K562 (cell line): ENCODE measurements around the gene DPRX. TPM values are rescaled to one million over a fixed set of nuclear protein-coding genes. Genes with fewer than 3 reads are reported as not detected.
A peak's percentile ranks its signal among the peaks of the same experiment; 100 is the strongest.

Source experiments
- ATAC-seq: fragments of 200-7000 bp; cut with Tn5 transposase; 3 replicates; pipeline ENCODE4 v1.9.1; 2020; ENCODE audit warnings: moderate library complexity
- BruUV-seq: library from RNA; stranded (reverse); fragments of 400-500 nt; replicated peaks from 2 replicates; lab custom pipeline; 2021; lab: Mats Ljungman, UMichigan
- CTCF ChIA-PET: fragments of 300-600 bp; formaldehyde crosslinking; extraction: SDS; loops from one replicate; lab custom pipeline; 2021; ENCODE audit warnings: low intra/inter-chr PET ratio; lab: Yijun Ruan, JAX
- POLR2A ChIA-PET: fragments of 300-600, 350-650 bp; sonication (Branson Sonifier 250); formaldehyde crosslinking; extraction: SDS; loops from one replicate; lab custom pipeline; 2021; ENCODE audit warnings: antibody characterized with exemption, inconsistent platforms; lab: Yijun Ruan, JAX
- DNase-seq, 4 experiments: peaks; one replicate each; pipeline versions ENCODE4 v3.0.0 to v3.0.0-alpha.2; 2011 to 2018; ENCODE audit warnings: low spot score in 3 of 4, mixed read lengths in 3 of 4; ENCODE audit errors: extremely low read depth in 1 of 4
- FAIRE-seq: peaks from 2 replicates; lab custom pipeline; 2011; peaks lifted over from hg19 to GRCh38; lab: Jason Lieb, UNC
- H2AFZ ChIP-seq: 2 replicates; pipeline ENCODE4 v1.6.0; 2011; ENCODE audit warnings: low read depth, low read length, control low read depth, inconsistent platforms
- H3K27ac ChIP-seq: fragments of 200-600 bp; 3 replicates; pipeline ENCODE4 v1.8.0; 2011; ENCODE audit warnings: low read depth, mild to moderate bottlenecking, control low read depth, inconsistent platforms, low read length, moderate library complexity, mixed read lengths; ENCODE audit errors: extremely low read depth
- H3K27me3 ChIP-seq, 2 experiments: fragments of 300-600 bp in 1 of 2; 2 replicates in 1 of 2; 3 replicates in 1 of 2; pipeline versions ENCODE4 v1.6.0 to v1.8.0; 2011; ENCODE audit warnings: inconsistent platforms in 2 of 2, low read length in 2 of 2, mild to moderate bottlenecking in 1 of 2, mixed read lengths in 1 of 2, moderate library complexity in 1 of 2; ENCODE audit not compliant: control insufficient read depth in 2 of 2, insufficient read depth in 2 of 2
- H3K36me3 ChIP-seq: fragments of 300-600 bp; 3 replicates; pipeline ENCODE4 v1.8.0; 2011; ENCODE audit warnings: mild to moderate bottlenecking, low read length, inconsistent platforms; ENCODE audit not compliant: control insufficient read depth, insufficient read depth
- H3K4me1 ChIP-seq, 2 experiments: fragments of 200-600 bp in 1 of 2; replicated peaks in 1 of 2; 2 replicates in 1 of 2; 3 replicates in 1 of 2; pipeline versions ENCODE4 v1.5.1 to v1.8.0; 2011; ENCODE audit warnings: inconsistent platforms in 2 of 2, low read length in 2 of 2, mild to moderate bottlenecking in 1 of 2, mixed read lengths in 1 of 2, moderate library complexity in 1 of 2; ENCODE audit not compliant: control insufficient read depth in 2 of 2, insufficient read depth in 2 of 2
- H3K4me2 ChIP-seq: 2 replicates; pipeline ENCODE4 v1.6.1; 2011; ENCODE audit warnings: low read length, control low read depth, inconsistent platforms, mixed read lengths; ENCODE audit not compliant: insufficient read depth
- H3K4me3 ChIP-seq: fragments of 200-600 bp; sonication (generic), shearing (Covaris generic); 2 replicates; pipeline ENCODE4 v1.5.1; 2016; ENCODE audit warnings: control low read depth, inconsistent platforms
- H3K79me2 ChIP-seq: fragments of 200-600 bp; 3 replicates; pipeline ENCODE4 v1.8.0; 2011; ENCODE audit warnings: low read length, inconsistent platforms; ENCODE audit not compliant: control insufficient read depth, insufficient read depth
- H3K9ac ChIP-seq, 2 experiments: 2 replicates each; pipeline versions ENCODE4 v1.6.0 to v1.6.1; 2011; ENCODE audit warnings: low read depth in 2 of 2, low read length in 2 of 2, control low read depth in 1 of 2, inconsistent platforms in 1 of 2, mild to moderate bottlenecking in 1 of 2, mixed read lengths in 1 of 2; ENCODE audit not compliant: insufficient read depth in 1 of 2
- H3K9me1 ChIP-seq: one replicate; pipeline ENCODE4 v1.6.0; 2011; ENCODE audit warnings: inconsistent platforms, mild to moderate bottlenecking, low read length, moderate library complexity; ENCODE audit not compliant: control insufficient read depth, insufficient read depth
- H3K9me3 ChIP-seq: replicated peaks from 2 replicates; pipeline ENCODE4 v1.5.1; 2011; ENCODE audit warnings: low read depth, low read length, inconsistent platforms; ENCODE audit not compliant: control insufficient read depth, insufficient read depth
- H4K20me1 ChIP-seq: replicated peaks from 2 replicates; pipeline ENCODE4 v1.6.1; 2011; ENCODE audit warnings: low read length, inconsistent platforms, mixed read lengths; ENCODE audit not compliant: control insufficient read depth, insufficient read depth
- ARNT ChIP-seq, 2 experiments: fragments of 450-650 bp; IDR thresholded peaks; 2 replicates each; pipeline ENCODE4 v1.6.1; 2016; ENCODE audit warnings: mild to moderate bottlenecking in 1 of 2
- CBX8 ChIP-seq: fragments of 200-600 bp; sonication (generic); IDR thresholded peaks from 2 replicates; pipeline ENCODE4 v1.6.1; 2012; ENCODE audit warnings: borderline replicate concordance, mixed run types, low read depth, mild to moderate bottlenecking, moderate library complexity, mixed read lengths, low read length, control low read depth, inconsistent platforms; ENCODE audit not compliant: poor library complexity, severe bottlenecking; ENCODE audit errors: extremely low read depth
- CREBBP ChIP-seq: IDR thresholded peaks from one replicate; pipeline ENCODE4 v1.6.1; 2012; ENCODE audit warnings: low read depth, mild to moderate bottlenecking, control low read depth, inconsistent platforms, low read length
- CSDE1 ChIP-seq, 2 experiments: fragments of 450-650 bp; IDR thresholded peaks; 2 replicates each; pipeline ENCODE4 v1.6.1; 2016; ENCODE audit warnings: mild to moderate bottlenecking in 1 of 2
- HDAC1 ChIP-seq, 2 experiments: fragments of 450-650 bp; IDR thresholded peaks; 2 replicates each; pipeline ENCODE4 v1.6.1; 2016 to 2017; ENCODE audit warnings: inconsistent platforms in 1 of 2, mild to moderate bottlenecking in 1 of 2, moderate library complexity in 1 of 2
- MEF2D ChIP-seq: conservative IDR thresholded peaks from 2 replicates; pipeline ENCODE4 v1.6.1; 2016; ENCODE audit warnings: low read depth, missing genetic modification characterization, missing compliant biosample characterization
- PKNOX1 ChIP-seq: fragments of 450-650 bp; IDR thresholded peaks from 2 replicates; pipeline ENCODE4 v1.6.1; 2016
- PTRF ChIP-seq: fragments of 450-650 bp; IDR thresholded peaks from 2 replicates; pipeline ENCODE4 v1.6.1; 2016; ENCODE audit warnings: mild to moderate bottlenecking, missing genetic modification characterization, missing compliant biosample characterization
- SNIP1 ChIP-seq: fragments of 450-650 bp; IDR thresholded peaks from 2 replicates; pipeline ENCODE4 v1.7.1; 2017; ENCODE audit warnings: low read depth, mild to moderate bottlenecking
- U2AF1 ChIP-seq: fragments of 200-400 bp; formaldehyde crosslinking; optimal IDR thresholded peaks from 2 replicates; pipeline ENCODE3; 2017; ENCODE audit warnings: mild to moderate bottlenecking, low read depth, low read length, moderate library complexity
- WGBS: fragments of 100-300 bp; shearing (Covaris generic); methylation state at CpG from one replicate; pipeline ENCODE4 v1.1.6; 2016; ENCODE audit warnings: low coverage, mixed read lengths; ENCODE audit not compliant: insufficient coverage; ENCODE audit errors: missing lambda C conversion rate; 5-methylcytosine and 5-hydroxymethylcytosine counted together
- in situ Hi-C: fragments of 300-500 bp; cut with MboI; formaldehyde crosslinking; loops from 4 replicates; pipeline ENCODE4 v1.15.0; 2018; ENCODE audit warnings: inconsistent platforms, mixed read lengths
- intact Hi-C: fragments of 100-400 bp; cut with micrococcal nuclease; formaldehyde crosslinking; loops from 2 replicates; pipeline ENCODE4 v1.14.2; 2022
- polyA plus RNA-seq, 8 experiments: library from polyadenylated mRNA; depleted of rRNA in 4 of 8; stranded (reverse) in 5 of 8; unstranded in 3 of 8; fragments of >200 nt; fragmentation: Nextera tagmentation in 2 of 8; fragmentation: Illumina TruSeq in 1 of 8; extraction: Ambion mirVana in 2 of 8; extraction: Trizol in 1 of 8; gene quantifications; 2 replicates each; pipeline versions ENCODE4 v1.2.1 to v1.2.3, GENCODE V29; 2011 to 2014; ENCODE audit warnings: inconsistent platforms in 1 of 8, missing spikeins in 1 of 8
- total RNA-seq, 7 experiments: library from RNA; depleted of rRNA in 6 of 7; stranded (reverse); fragments of >200 nt in 6 of 7; fragmentation: Illumina TruSeq in 2 of 7; extraction: Trizol in 2 of 7; gene quantifications; 2 replicates each; pipeline versions ENCODE4 v1.2.1 to v1.2.3, GENCODE V29; 2011 to 2021; ENCODE audit warnings: low replicate concordance in 1 of 7
- TF ChIP-seq, protein P1 (sequence below): sonication (generic); formaldehyde crosslinking; IDR thresholded peaks from 2 replicates; pipeline ENCODE4 v1.8.0; 2022; ENCODE audit warnings: missing genetic modification reagents, mild to moderate bottlenecking, borderline replicate concordance

The DPRX gene
- total and polyA plus RNA-seq, 9 of the 15 experiments (the other 6 are each of a cell fraction or from before 2014, with no cell fraction given): not detected

GRCh38 chr19:53600217-53600616, 31.6 kb upstream of the DPRX start:
- Histone ChIP-seq H3K36me3 (no peaks in the 10 kb centered on the region), H4K20me1 (no peaks in the 10 kb centered on the region), H3K79me2 (no peaks in the 10 kb centered on the region), H3K4me1 (no peaks in the 10 kb centered on the region), H3K27me3 (peaks cover 5 to 43% of the 10 kb centered on the region in 2 experiments; a peak in 4 of 5 replicates), H3K4me2 (no peak overlapping the region), H2AFZ (no peak overlapping the region), H3K4me3 (no peak overlapping the region), H3K9me3 (no peaks in the 10 kb centered on the region), H3K9ac (no peak overlapping the region), H3K9me1 (no peaks in the 10 kb centered on the region), H3K27ac (no peak overlapping the region)
- no peak for ATAC-seq
- ChIA-PET CTCF (no interaction called here), POLR2A (no interaction called here)
- BruUV-seq: no TSS peak
- no peak for FAIRE-seq
- in situ Hi-C loops: no loop called here
- no peak for TF ChIP-seq SNIP1
- TF ChIP-seq CBX8: no peak
- TF ChIP-seq CREBBP: no peak
- TF ChIP-seq MEF2D (tag): no peak
- no peak for TF ChIP-seq ARNT (IDR thresholded peaks at IDR 0.05)
- TF ChIP-seq, protein P1, sequence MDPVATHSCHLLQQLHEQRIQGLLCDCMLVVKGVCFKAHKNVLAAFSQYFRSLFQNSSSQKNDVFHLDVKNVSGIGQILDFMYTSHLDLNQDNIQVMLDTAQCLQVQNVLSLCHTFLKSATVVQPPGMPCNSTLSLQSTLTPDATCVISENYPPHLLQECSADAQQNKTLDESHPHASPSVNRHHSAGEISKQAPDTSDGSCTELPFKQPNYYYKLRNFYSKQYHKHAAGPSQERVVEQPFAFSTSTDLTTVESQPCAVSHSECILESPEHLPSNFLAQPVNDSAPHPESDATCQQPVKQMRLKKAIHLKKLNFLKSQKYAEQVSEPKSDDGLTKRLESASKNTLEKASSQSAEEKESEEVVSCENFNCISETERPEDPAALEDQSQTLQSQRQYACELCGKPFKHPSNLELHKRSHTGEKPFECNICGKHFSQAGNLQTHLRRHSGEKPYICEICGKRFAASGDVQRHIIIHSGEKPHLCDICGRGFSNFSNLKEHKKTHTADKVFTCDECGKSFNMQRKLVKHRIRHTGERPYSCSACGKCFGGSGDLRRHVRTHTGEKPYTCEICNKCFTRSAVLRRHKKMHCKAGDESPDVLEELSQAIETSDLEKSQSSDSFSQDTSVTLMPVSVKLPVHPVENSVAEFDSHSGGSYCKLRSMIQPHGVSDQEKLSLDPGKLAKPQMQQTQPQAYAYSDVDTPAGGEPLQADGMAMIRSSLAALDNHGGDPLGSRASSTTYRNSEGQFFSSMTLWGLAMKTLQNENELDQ (CRISPR knock-in tag): no peak
- no peak for TF ChIP-seq CSDE1 (IDR thresholded peaks at IDR 0.05)
- TF ChIP-seq U2AF1: no peak
- no peak for TF ChIP-seq HDAC1 (IDR thresholded peaks at IDR 0.05)
- no peak for TF ChIP-seq PTRF (tag)
- no peak for TF ChIP-seq PKNOX1
- intact Hi-C loops: no loop called here
- 0% methylated on average over 4 of the region's 4 CpGs for WGBS
- peak in 1 of 4 experiments; percentile 2 for DNase-seq
